ENCODE measurements around the gene MARK1.
A peak's percentile ranks its signal among the peaks of the same experiment; 100 is the strongest.

The MARK1 gene

GRCh38 chr1:220527908-220528678 lies at the start of gene MARK1:
TSS of gene MARK1 (plus strand) at chr1:220528136. CDS start at chr1:220528823, 687 bp downstream.
- FAIRE-seq (no peak), DNase-seq (ENCODE audit: extremely low spot score, insufficient read length, low read depth) (peak; percentile 5)

GRCh38 chr1:220483700-220484099 lies 44.2 kb upstream of the MARK1 start:
- no peak for FAIRE-seq
- DNase-seq (ENCODE audit: extremely low spot score, insufficient read length, low read depth), result no peak

- FAIRE-seq (no peak), DNase-seq (ENCODE audit: extremely low spot score, insufficient read length, low read depth) (no peak)
Measured at GRCh38 chr1:220484135-220484534, 43.8 kb upstream of the MARK1 start.

- no peak for FAIRE-seq
Measured at GRCh38 chr1:220485131-220485530, 42.8 kb upstream of the MARK1 start.

GRCh38 chr1:220485791-220486190 lies 42.1 kb upstream of the MARK1 start:
- no peak for FAIRE-seq
- DNase-seq (ENCODE audit: extremely low spot score, insufficient read length, low read depth), result no peak

More at GRCh38 chr1:220485131-220485530, 42.8 kb upstream of the MARK1 start:
- DNase-seq (ENCODE audit: extremely low spot score, insufficient read length, low read depth), result no peak

DNA sequence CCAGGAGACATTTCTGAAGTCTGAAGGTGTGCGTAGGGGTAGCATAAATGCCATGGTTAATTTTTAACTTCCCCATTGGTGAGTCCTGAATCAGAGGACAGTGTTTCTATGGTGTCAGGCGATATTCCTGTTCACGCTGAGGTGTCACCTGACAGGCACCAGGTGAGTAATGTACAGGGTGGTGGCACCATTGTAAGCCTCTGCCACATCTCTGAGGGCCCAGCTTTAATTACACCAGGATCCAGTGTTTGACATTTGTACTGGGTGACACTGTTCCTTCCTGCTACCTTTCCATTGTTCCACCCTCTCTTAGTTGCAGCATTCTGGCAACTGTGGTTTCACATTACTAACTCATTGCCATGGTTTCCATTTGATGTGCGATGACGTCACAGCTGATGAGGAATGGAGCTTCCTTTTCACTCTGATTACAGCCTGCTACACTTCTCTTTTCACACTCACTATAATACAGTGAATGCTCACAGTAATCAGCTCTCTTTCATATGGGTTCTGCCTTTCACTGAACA lies 40.6 kb upstream of the MARK1 start:
- FAIRE-seq, result no peak
- DNase-seq (ENCODE audit: extremely low spot score, insufficient read length, low read depth), result no peak

DNA sequence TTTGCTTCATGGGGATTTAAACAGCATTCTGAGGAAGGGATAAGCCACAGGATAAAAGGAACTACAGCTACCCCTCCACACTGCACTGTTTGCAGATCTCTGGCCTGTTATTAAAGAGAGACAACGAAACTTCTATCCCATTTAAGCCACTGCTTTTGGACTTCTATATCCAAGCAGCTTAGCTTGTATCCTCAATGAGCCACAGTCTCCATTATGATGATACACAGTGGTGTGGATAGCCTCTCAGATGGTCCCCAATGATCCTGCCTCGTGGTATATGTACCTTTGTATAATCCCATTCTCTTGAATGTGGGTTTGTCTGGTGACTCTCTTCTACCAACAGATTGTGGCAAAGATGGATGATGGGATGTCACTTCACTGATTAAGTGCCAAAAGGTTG lies 36.0 kb upstream of the MARK1 start:
- DNase-seq (ENCODE audit: extremely low spot score, insufficient read length, low read depth) (no peak), FAIRE-seq (no peak)

DNA sequence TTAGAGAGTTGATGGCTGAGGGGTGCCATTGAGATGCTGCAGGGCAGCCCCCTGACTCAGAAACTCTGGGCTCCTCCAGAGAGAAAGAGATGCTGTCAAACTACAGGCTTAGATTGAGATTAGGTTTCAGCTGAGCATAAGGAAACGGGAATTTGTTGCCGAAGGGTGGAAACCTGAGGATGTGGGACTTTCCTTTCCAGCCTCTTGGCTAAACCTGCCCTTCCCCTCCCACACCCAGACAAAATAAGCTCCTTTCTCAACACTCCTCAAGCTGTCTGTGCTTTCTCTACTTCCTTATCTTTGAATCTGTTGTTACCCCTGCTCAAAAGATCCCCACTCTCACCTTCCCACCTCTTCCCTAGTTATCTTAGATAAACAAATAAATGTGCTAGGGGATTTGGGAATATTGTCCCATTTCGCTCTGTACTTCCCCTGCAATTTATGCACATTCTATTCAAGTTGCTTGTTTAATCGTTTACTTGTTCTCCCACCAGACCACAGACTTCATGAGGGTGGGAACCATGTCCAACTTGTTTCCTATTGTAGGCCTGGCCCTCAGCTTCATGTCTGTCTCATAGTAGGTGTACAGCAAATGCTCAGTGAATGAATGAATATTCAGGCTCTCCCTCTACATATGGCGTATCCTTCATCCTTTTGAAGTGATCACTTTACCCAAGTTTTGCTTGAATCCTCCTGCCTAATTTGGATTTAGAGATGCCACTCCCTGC lies 30.6 kb upstream of the MARK1 start:
- FAIRE-seq (no peak), DNase-seq (ENCODE audit: extremely low spot score, insufficient read length, low read depth) (no peak)

GRCh38 chr1:220498188-220498587 lies 29.7 kb upstream of the MARK1 start:
- no peak for DNase-seq (ENCODE audit: extremely low spot score, insufficient read length, low read depth)
- no peak for FAIRE-seq

GRCh38 chr1:220500372-220500771 lies 27.6 kb upstream of the MARK1 start:
- DNase-seq (ENCODE audit: extremely low spot score, insufficient read length, low read depth), result no peak
- FAIRE-seq, result no peak

- DNase-seq (ENCODE audit: extremely low spot score, insufficient read length, low read depth) (no peak), FAIRE-seq (no peak)
Measured at GRCh38 chr1:220504329-220504728, 23.6 kb upstream of the MARK1 start.

DNA sequence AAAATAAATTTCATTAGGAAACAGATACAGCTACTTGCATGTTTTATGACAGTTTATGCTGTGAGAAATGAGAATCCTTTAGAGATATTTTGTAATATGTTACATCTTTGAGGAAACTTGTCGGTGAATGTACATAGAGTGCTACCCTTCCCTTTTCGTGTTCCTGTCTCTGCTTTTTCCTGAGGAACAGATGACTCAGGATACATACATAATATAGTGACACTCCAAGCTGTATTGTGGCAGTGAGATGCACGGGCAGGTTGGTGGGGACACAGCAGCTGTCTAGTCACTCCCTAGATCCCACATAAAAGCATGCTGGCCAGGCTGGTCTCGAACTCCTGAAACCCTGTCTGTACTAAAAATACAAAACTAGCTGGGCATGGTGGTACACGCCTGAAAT lies 20.9 kb upstream of the MARK1 start:
- DNase-seq (ENCODE audit: extremely low spot score, insufficient read length, low read depth) (no peak), FAIRE-seq (no peak)

DNA sequence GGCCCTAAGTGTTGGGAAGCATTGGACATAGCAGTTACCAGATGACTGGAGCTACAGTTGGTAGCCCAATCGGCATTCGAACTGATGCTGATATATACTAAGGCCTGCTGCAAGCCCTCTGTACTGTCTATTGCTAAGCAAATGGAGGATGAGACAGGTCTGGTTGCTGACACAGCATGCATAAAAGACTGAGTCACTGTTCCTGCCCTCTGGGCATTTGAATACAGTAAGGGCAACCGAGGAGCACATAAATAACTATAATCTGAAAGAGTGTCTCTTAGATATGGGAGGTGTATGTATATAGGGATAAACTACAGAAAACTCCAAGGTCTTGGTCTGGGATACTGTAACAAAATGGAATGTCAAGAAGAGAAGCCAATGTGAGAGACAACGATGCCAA lies 16.8 kb upstream of the MARK1 start:
- no peak for FAIRE-seq
- no peak for DNase-seq (ENCODE audit: extremely low spot score, insufficient read length, low read depth)

GRCh38 chr1:220511785-220512184 lies 16.2 kb upstream of the MARK1 start:
- FAIRE-seq, result no peak

GRCh38 chr1:220513834-220514233 lies 14.1 kb upstream of the MARK1 start:
- no peak for DNase-seq (ENCODE audit: extremely low spot score, insufficient read length, low read depth)
- FAIRE-seq, result no peak

More at GRCh38 chr1:220511785-220512184, 16.2 kb upstream of the MARK1 start:
- no peak for DNase-seq (ENCODE audit: extremely low spot score, insufficient read length, low read depth)

DNA sequence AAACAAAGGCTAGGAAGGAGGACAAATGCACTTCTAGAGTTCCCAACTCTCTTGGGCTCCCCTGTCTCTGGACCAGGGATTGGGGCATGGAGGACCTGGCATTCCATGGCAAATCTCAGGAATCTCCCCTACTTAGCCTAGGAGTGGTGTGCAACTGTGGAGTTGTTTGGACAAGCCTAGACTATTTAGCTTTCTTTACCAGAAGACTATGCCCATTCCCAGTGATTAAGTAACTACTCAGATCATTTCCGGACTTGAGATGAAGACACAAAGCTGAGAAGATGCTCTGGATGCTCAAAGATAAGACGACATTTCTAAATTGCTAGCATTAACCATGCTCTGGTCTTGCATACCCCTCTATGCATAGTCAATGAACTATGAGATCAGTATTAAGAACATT lies 13.7 kb upstream of the MARK1 start:
- no peak for FAIRE-seq

DNA sequence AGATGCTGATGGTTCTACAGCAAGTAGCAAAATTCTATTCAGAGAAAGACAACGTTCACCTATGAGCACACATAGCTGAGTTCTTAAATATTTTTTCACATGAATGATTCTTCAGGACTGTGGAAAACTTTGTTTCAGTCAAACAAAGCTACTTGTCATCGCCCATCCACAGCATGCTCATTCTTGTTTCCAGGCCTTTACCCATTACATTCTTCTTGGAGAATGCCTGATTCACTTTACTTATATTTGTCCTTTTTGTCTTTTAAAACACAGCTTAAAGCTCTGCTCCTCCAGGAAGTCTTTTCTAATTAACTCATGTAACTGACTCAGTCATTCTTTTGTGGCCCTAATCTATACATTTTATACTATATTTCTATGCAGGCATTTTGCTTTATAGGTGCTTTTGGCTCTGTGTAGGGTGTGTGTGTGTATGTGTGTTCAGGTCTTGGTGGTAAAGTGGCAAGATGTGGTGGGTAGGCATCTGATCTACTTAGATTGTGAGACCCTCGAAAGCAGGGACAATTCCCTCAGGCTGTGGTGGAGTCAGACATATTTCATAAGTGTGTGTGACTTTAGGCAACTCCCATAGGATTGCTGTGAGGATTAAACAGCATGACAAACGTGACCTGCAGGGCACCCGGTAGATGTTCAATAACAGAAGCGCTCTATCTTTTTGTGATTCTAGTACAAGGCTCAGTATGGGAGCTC lies 11.8 kb upstream of the MARK1 start:
- FAIRE-seq (no peak), DNase-seq (ENCODE audit: extremely low spot score, insufficient read length, low read depth) (no peak)

More for the DNA sequence above, 13.7 kb upstream of the MARK1 start:
- no peak for DNase-seq (ENCODE audit: extremely low spot score, insufficient read length, low read depth)

DNA sequence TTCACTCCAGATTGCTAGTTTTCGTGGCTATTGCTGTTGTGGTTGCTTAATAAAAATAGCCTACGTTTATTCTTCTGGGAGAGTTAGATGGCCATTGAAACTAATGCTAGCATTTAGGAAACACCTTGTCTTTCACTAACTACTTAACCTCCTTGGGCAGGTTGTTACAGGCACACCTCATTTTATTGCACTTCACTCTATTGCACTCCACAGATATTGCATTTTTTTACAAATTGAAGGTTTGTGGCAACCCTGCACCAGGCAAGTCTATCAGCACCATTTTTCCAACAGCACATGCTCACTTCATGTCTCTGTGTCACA lies 11.3 kb upstream of the MARK1 start:
- FAIRE-seq (no peak), DNase-seq (ENCODE audit: extremely low spot score, insufficient read length, low read depth) (no peak)

DNA sequence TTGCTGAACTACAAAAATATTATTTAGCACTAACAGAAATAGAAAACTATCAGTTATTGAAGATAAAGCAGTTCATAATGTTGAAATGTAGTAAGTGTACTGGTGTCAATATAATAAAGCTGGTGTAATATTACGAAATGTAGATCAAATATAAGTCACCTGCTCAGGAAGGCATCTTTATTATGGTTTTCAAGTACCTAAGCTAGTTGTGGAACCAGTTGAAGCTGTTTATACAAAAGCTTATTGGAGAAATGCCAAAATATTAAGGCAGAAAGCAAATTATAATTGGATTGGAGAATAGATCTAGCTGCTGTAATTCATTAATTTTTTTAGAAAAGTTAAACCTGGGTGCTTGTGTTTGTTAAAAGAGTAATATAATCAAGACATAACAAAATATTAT lies 6.2 kb upstream of the MARK1 start:
- DNase-seq (ENCODE audit: extremely low spot score, insufficient read length, low read depth), result no peak

DNA sequence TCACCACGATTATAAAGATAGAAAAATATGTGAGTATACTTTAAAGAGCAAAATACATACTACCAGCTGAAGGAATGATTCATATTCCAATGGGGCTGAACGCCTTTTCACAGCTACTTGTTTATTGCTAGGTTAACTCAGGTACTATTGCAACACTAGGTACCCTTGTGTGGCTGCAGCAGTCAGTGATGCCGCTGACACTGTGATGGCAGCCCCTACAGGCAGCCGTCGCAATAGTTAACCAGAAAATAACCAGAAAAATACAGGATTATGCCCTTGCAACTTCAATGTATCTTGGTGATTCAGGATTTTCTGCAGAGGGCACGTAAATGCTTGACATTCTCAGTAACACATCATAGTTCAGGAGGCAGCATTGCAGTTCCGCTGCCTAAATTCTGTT lies 1.6 kb upstream of the MARK1 start:
- FAIRE-seq, result no peak

More for the DNA sequence above, 6.2 kb upstream of the MARK1 start:
- FAIRE-seq, result no peak

More for the DNA sequence above, 1.6 kb upstream of the MARK1 start:
- DNase-seq (ENCODE audit: extremely low spot score, insufficient read length, low read depth), result no peak

Measured in GM18507 (cell line).